Right lobe of liver (tissue), 6 donors: ENCODE measurements around the gene CFAP70. TPM values are rescaled to one million over a fixed set of nuclear protein-coding genes. Genes with fewer than 3 reads are reported as not detected.

Experiments
- ATAC-seq, 4 donors: fragments of 200-7000 bp; cut with Tn5 transposase; one replicate each; pipeline ENCODE4 v1.9.1; 2020; ENCODE audit warnings: mild to moderate bottlenecking in 4 of 4, moderate library complexity in 4 of 4
- DNase-seq, 3 donors: peaks; one replicate each; pipeline ENCODE4 v3.0.0-alpha.2; 2020
- H3K27ac ChIP-seq, 3 donors: fragments of 200-600 bp; one replicate each; pipeline ENCODE4 v1.8.0; 2022
- H3K27me3 ChIP-seq, 2 donors: fragments of 200-600 bp; one replicate each; pipeline ENCODE4 v1.8.0; 2022
- H3K36me3 ChIP-seq, 4 donors: fragments of 200-600 bp; sonication (generic) in 1 of 4; one replicate each; pipeline versions ENCODE4 v1.5.1 to v1.8.0; 2017 to 2022; ENCODE audit warnings: control low read depth in 1 of 4
- H3K4me1 ChIP-seq, 4 donors: fragments of 200-600 bp; sonication (generic) in 1 of 4; one replicate each; pipeline versions ENCODE4 v1.5.1 to v1.8.0; 2017 to 2022; ENCODE audit warnings: control low read depth in 1 of 4
- H3K4me3 ChIP-seq, 3 donors: fragments of 200-600 bp; one replicate each; pipeline ENCODE4 v1.8.0; 2022
- H3K9me3 ChIP-seq, 4 donors: fragments of 200-600 bp; sonication (generic) in 1 of 4; one replicate each; pipeline versions ENCODE4 v1.5.1 to v1.8.0; 2017 to 2022; ENCODE audit warnings: control low read depth in 1 of 4
- CTCF ChIP-seq, 4 donors: fragments of 200-600 bp in 3 of 4; fragments of 450-650 bp in 1 of 4; IDR thresholded peaks; one replicate each; pipeline versions ENCODE4 v1.5.1 to v1.8.0; 2016 to 2022; ENCODE audit warnings: antibody characterized with exemption in 4 of 4, mild to moderate bottlenecking in 2 of 4
- POLR2A ChIP-seq: fragments of 450-650 bp; IDR thresholded peaks from one replicate; pipeline ENCODE4 v1.6.1; 2017; ENCODE audit warnings: antibody characterized with exemption, mild to moderate bottlenecking
- WGBS: methylation state at CpG from one replicate; pipeline ENCODE4 v1.1.6; 2018; ENCODE audit warnings: low coverage, low lambda C conversion rate; ENCODE audit not compliant: insufficient coverage; ENCODE audit errors: missing lambda C conversion rate; 5-methylcytosine and 5-hydroxymethylcytosine counted together
- intact Hi-C, 2 donors: fragments of 100-400 bp; cut with DNase I; formaldehyde crosslinking; loops; one replicate each; pipeline versions ENCODE4 v1.11.2 to v1.14.1; 2022
- total RNA-seq, 6 experiments: library from RNA; depleted of rRNA in 2 of 6; stranded (reverse); fragments of >200 nt in 2 of 6; fragmentation: NEBNext Ultra II Directional in 3 of 6; extraction: Animal tissue kit (Norgen Biotek cat#: 25700) in 3 of 6; gene quantifications; one replicate each; pipeline versions ENCODE4 v1.1.0 to v1.2.4, GENCODE V29; 2016 to 2023
- donor health status: DM: no; HTN: yes; CAD: no.
- donor health status: DM: no; HTN: no; CAD: no.
- donor health status: DM: no; HTN: no; CAD: no.
- donor health status: DM: no; HTN: yes; CAD: no.
- donor health status: DM: no; HTN: yes; CAD: no.

Gene CFAP70
- total RNA-seq, 6 experiments from 2014 or later, result 0.98 to 2.6 (median 1.4) TPM

DNA sequence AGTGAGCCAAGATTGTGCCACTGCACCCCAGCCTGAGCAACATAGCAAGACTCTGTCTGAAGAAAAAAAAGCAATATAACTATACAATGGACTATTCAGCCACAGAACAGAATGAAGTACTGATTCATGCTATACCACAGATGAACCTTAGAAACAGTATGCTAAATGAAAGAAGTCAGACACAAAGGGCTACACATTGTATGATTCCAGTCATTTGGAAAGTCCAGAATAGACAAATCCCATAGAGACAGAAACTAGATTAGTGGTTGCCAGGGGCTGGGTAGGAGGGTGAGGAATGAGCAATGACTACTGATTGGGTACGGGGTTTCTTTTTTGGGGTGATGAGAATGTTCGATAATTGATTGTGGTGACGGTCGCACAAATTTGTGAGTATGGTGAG is 9.6 kb upstream of the CFAP70 start:
- Histone ChIP-seq H3K9me3 (no peaks in the 10 kb centered on the region), H3K27me3 (no peaks in the 10 kb centered on the region), H3K4me3 (no peak overlapping the region), H3K27ac (no peak overlapping the region), H3K36me3 (peaks cover 0 to 50% (median 13%) of the 10 kb centered on the region in 4 donors), H3K4me1 (no peaks in the 10 kb centered on the region)
- intact Hi-C loops, result no loop called here
- ATAC-seq (no peak), DNase-seq (no peak)
- 85% methylated on average over 4 of the region's 4 CpGs for WGBS
- TF ChIP-seq POLR2A (no peak), CTCF (IDR thresholded peaks at IDR 0.05) (no peak)

DNA sequence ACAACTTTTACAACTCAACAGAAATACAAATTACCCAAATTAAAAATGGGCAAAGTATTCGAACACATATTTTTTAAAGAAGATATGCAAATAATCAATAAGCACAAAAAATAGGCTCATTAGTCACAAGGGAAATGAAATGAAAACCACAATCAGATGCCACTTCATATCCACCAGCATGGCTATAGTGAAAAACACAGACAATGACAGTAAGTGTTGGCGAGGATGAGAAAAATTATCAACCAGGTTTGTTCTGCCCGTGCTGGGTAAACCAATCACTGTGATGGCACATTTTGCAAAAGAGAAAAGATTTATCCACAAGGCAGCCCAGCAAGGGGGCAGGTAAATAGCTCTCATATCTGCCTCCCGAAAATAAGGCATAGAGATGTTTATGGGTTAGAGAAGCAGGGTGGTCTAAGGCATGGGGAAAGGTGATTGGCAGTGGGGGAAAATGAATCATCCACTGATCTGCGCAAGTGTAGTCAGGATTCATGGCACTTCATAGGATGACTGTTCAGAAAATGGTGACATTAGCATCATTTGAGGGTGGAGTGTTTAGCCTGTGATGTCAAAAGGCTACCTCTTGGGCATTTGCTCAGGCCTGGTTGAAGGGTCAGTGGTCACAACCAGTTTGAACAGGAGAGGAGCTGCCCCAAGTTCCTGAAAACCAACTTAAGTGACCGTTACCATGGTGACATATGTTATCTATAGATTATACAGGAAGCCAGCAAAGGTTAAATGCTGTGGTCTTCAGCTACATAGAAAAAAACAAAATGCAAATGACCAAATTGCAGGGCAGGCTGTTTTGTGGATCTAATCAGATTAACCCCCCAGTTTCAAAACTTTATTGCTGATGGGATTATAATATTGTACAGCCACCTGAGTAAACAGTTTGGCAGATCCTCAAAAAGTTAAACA is 8.0 kb upstream of the CFAP70 start:
- TF ChIP-seq POLR2A, result no peak
- TF ChIP-seq CTCF (IDR thresholded peaks at IDR 0.05), result no peak
- H3K4me1 ChIP-seq, result peaks cover 0 to 7% (median 0%) of the 10 kb centered on the region in 4 donors
- H3K27me3 ChIP-seq, result no peaks in the 10 kb centered on the region
- intact Hi-C loops, result no loop called here
- no peak overlapping the region for H3K4me3 ChIP-seq
- no peak overlapping the region for H3K27ac ChIP-seq
- peaks cover 0 to 42% (median 13%) of the 10 kb centered on the region in 4 donors for H3K36me3 ChIP-seq
- ATAC-seq, result no peak
- no peak for DNase-seq
- H3K9me3 ChIP-seq, result no peaks in the 10 kb centered on the region
- WGBS, result 73% methylated on average over 5 of the region's 6 CpGs

DNA sequence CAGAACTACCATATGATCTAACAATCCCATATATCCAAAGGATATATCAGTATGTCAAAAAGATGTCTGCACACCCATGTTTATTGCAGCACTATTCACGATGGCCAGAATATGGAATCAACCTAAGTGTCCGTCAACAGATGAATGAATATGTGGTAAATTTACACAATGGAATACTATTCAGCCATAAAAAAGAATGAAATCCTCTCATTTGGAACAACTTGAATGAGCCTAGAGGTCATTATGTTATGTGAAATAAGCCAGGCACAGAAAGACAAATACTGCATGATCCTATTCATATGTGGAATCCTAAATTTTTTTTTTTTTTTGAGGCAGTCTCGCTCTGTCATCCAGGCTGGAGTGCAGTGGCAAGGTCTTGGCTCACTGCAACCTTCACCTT is 6.3 kb upstream of the CFAP70 start:
- intact Hi-C loops, result no loop called here
- DNase-seq (no peak), ATAC-seq (no peak)
- TF ChIP-seq POLR2A (no peak), CTCF (IDR thresholded peaks at IDR 0.05) (no peak)
- H3K9me3 ChIP-seq, result no peaks in the 10 kb centered on the region
- no peak overlapping the region for H3K4me3 ChIP-seq
- H3K36me3 ChIP-seq, result peaks cover 0 to 33% (median 9%) of the 10 kb centered on the region in 4 donors
- peaks cover 0 to 7% (median 0%) of the 10 kb centered on the region in 4 donors for H3K4me1 ChIP-seq
- WGBS, result 94% methylated on average over 2 of the region's 3 CpGs
- H3K27me3 ChIP-seq, result no peaks in the 10 kb centered on the region
- no peak overlapping the region for H3K27ac ChIP-seq

- Histone ChIP-seq H3K4me1 (peaks cover 0 to 13% (median 0%) of the 10 kb centered on the region in 4 donors), H3K9me3 (no peaks in the 10 kb centered on the region), H3K27ac (no peak overlapping the region), H3K27me3 (no peaks in the 10 kb centered on the region), H3K36me3 (peaks cover 0 to 2% (median 0%) of the 10 kb centered on the region in 4 donors), H3K4me3 (no peak overlapping the region)
- 81% methylated on average over 5 of the region's 8 CpGs for WGBS
- intact Hi-C loops, result no loop called here
- DNase-seq (no peak), ATAC-seq (no peak)
- TF ChIP-seq CTCF (IDR thresholded peaks at IDR 0.05) (no peak), POLR2A (no peak)
Observed at GRCh38 chr10:73359492-73359891, 828 bp upstream of the CFAP70 start.
